Measurements from ENCODE around the gene OPTC.

- TF ChIP-seq CTCF (IDR thresholded peaks at IDR 0.05; ENCODE audit: insufficient read depth, low read depth, low read length): no peak
- TF ChIP-seq EZH2 (IDR thresholded peaks at IDR 0.05; ENCODE audit: insufficient read depth, low read length): no peak
These were observed 40.6 kb downstream of the OPTC start for GRCh38 chr1:203534526-203534925.
